Osteocyte (in vitro differentiated cells): ENCODE data around the gene PPP2CA. TPM values are rescaled to one million over a fixed set of nuclear protein-coding genes. Genes with fewer than 3 reads are reported as not detected.
"Not testable (repeated sequence)": the region's sequence is repeated elsewhere in the genome, so short reads cannot be mapped to it uniquely, and the experiment has no call there.

ENCODE experiments used
- DNase-seq: peaks from one replicate; pipeline ENCODE4 v3.0.0; 2021; ENCODE audit warnings: mixed read lengths; ENCODE audit not compliant: unreplicated experiment; ENCODE audit errors: extremely low spot score
- H3K27ac Mint-ChIP-seq: one replicate; pipeline ENCODE4 v1.8.0; 2021; ENCODE audit warnings: mild to moderate bottlenecking, mixed read lengths; ENCODE audit not compliant: unreplicated experiment
- H3K27me3 Mint-ChIP-seq: one replicate; pipeline ENCODE4 v1.8.0; 2021; ENCODE audit warnings: mixed read lengths; ENCODE audit not compliant: unreplicated experiment
- H3K36me3 Mint-ChIP-seq: one replicate; pipeline ENCODE4 v1.8.0; 2021; ENCODE audit warnings: mixed read lengths; ENCODE audit not compliant: unreplicated experiment
- H3K4me1 Mint-ChIP-seq: one replicate; pipeline ENCODE4 v1.8.0; 2021; ENCODE audit warnings: mixed read lengths; ENCODE audit not compliant: unreplicated experiment
- H3K4me3 Mint-ChIP-seq: one replicate; pipeline ENCODE4 v1.8.0; 2021; ENCODE audit warnings: mild to moderate bottlenecking, moderate library complexity, mixed read lengths; ENCODE audit not compliant: unreplicated experiment
- H3K9me3 Mint-ChIP-seq: one replicate; pipeline ENCODE4 v1.8.0; 2021; ENCODE audit warnings: mixed read lengths; ENCODE audit not compliant: unreplicated experiment
- total RNA-seq: library from RNA; stranded (reverse); gene quantifications from 2 replicates; pipeline ENCODE4 v1.2.1, GENCODE V29; 2021
- TF ChIP-seq, protein P1 (sequence below): fragments of 200-600 bp; sonication (generic); IDR thresholded peaks from 2 replicates; pipeline ENCODE4 v1.5.0; 2021; ENCODE audit warnings: antibody characterized with exemption, mild to moderate bottlenecking, moderate library complexity

Gene PPP2CA
- total RNA-seq, 1 donor from 2014 or later = 117 TPM

DNA sequence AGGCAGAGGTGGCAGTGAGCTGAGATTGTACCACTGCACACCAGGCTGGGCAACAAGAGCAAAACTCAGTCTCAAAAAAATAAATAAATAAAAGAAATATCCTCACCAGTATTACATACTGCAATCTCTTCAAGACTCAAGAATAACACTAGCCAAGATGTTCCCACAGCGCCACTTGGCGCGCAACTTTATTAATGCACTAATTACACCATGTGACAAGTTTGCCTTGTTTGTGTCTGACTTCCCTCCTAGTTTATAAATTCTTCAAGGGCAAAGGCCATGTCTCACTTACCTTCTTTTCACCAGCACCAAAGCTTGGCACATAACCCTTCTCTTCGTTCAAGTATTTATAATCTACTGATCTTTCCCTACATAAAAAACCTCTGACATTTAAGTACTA lies 53.9 kb downstream of the PPP2CA start:
- TF ChIP-seq, protein P1, sequence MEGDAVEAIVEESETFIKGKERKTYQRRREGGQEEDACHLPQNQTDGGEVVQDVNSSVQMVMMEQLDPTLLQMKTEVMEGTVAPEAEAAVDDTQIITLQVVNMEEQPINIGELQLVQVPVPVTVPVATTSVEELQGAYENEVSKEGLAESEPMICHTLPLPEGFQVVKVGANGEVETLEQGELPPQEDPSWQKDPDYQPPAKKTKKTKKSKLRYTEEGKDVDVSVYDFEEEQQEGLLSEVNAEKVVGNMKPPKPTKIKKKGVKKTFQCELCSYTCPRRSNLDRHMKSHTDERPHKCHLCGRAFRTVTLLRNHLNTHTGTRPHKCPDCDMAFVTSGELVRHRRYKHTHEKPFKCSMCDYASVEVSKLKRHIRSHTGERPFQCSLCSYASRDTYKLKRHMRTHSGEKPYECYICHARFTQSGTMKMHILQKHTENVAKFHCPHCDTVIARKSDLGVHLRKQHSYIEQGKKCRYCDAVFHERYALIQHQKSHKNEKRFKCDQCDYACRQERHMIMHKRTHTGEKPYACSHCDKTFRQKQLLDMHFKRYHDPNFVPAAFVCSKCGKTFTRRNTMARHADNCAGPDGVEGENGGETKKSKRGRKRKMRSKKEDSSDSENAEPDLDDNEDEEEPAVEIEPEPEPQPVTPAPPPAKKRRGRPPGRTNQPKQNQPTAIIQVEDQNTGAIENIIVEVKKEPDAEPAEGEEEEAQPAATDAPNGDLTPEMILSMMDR = no peak
- Mint-ChIP-seq H3K27me3 (no peaks in the 10 kb centered on the region), H3K4me3 (no peak overlapping the region), H3K4me1 (peaks cover 28% of the 10 kb centered on the region), H3K9me3 (no peaks in the 10 kb centered on the region), H3K27ac (no peak overlapping the region), H3K36me3 (peaks cover 33% of the 10 kb centered on the region)
- DNase-seq = no peak

DNA sequence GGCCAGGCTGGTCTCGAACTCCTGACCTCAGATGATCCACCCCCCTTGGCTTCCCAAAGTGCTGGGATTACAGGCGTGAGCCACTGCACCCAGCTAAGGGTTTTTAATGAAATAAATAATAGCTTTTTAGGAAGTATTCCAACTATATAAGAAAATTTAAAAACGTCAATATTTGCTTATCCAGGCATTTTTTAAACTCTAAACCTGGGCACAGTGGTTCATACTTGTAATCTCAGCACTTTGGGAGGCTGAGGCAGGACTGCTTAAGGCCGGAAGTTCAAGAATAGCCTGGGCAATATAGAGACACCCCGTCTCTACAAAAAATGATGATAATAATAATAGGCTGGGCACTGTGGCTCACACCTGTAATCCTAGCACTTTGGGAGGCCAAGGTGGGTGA lies 63.3 kb downstream of the PPP2CA start:
- H3K9me3 Mint-ChIP-seq = peaks cover 7% of the 10 kb centered on the region
- no peaks in the 10 kb centered on the region for H3K4me1 Mint-ChIP-seq
- no peak overlapping the region for H3K4me3 Mint-ChIP-seq
- peak; percentile 40 for DNase-seq
- peaks cover 48% of the 10 kb centered on the region for H3K36me3 Mint-ChIP-seq
- H3K27ac Mint-ChIP-seq = no peak overlapping the region
- no peaks in the 10 kb centered on the region for H3K27me3 Mint-ChIP-seq
- TF ChIP-seq, protein P1 = no peak

- Mint-ChIP-seq H3K27ac (no peak overlapping the region), H3K27me3 (no peaks in the 10 kb centered on the region), H3K9me3 (peaks cover 7% of the 10 kb centered on the region), H3K4me3 (no peak overlapping the region), H3K4me1 (no peaks in the 10 kb centered on the region), H3K36me3 (peaks cover 48% of the 10 kb centered on the region)
- TF ChIP-seq, protein P1 = no peak
- DNase-seq = no peak
Observed at GRCh38 chr5:134161513-134162395, 64.1 kb downstream of the PPP2CA start.

GRCh38 chr5:134153657-134154056 lies 72.2 kb downstream of the PPP2CA start:
- Mint-ChIP-seq H3K27me3 (no peaks in the 10 kb centered on the region), H3K9me3 (no peaks in the 10 kb centered on the region), H3K4me1 (peaks cover 13% of the 10 kb centered on the region), H3K27ac (no peak overlapping the region), H3K4me3 (no peak overlapping the region), H3K36me3 (peaks cover 40% of the 10 kb centered on the region)
- TF ChIP-seq, protein P1 = no peak
- no peak for DNase-seq

DNA sequence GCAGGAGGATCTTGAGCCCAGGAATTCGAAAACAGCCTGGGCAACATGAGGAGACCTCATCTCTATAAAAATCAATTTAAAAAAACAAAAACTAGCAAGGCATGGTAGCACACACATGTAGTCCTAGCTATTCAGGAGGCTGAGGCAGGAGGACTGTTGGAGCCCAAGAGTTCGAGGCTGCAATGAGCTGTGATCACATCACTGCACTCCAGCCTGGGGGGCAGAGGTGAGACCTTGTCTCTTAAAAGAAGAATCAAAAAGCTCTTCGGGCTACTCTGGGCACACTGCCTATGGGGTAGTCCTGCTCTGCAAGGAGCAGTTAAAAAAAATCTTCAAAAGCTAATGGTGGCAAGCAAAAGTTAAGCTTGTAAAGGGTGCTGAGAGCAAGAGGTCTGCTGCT lies 72.6 kb downstream of the PPP2CA start:
- TF ChIP-seq, protein P1 = no peak
- peaks cover 36% of the 10 kb centered on the region for H3K36me3 Mint-ChIP-seq
- H3K4me1 Mint-ChIP-seq = peaks cover 16% of the 10 kb centered on the region
- H3K27me3 Mint-ChIP-seq = no peaks in the 10 kb centered on the region
- no peak overlapping the region for H3K4me3 Mint-ChIP-seq
- H3K27ac Mint-ChIP-seq = no peak overlapping the region
- no peak for DNase-seq
- H3K9me3 Mint-ChIP-seq = no peaks in the 10 kb centered on the region

DNA sequence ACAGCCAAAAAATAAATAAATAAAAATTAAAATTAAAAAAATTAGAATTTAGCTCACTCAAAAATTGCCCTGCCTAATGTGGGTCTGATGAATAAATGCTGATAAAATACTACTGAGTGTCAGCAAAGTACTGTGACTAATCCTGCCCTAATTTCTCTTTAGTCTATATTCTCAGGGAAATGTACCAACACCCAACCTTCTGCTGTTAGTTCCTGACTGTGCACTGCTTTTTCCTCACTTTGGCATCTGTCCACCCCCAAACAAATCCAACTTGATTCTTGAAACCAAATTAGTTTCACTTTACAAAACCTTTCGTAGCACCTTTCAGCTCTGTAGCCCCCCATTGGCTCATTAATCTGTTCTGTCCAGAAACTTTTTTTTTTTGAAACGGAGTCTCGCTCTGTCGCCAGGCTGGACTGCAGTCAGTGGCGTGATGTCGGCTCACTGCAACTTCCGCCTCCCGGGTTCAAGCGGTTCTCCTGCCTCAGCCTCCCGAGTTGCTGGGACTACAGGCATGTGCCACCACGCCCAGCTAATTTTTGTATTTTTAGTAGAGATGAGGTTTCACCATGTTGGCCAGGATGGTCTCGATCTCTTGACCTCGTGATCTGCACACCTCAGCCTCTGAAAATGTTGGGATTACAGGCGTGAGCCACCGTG lies 73.6 kb downstream of the PPP2CA start:
- Mint-ChIP-seq H3K4me1 (peaks cover 20% of the 10 kb centered on the region), H3K36me3 (peaks cover 32% of the 10 kb centered on the region)
- H3K27me3 Mint-ChIP-seq, H3K9me3 Mint-ChIP-seq, H3K4me3 Mint-ChIP-seq, H3K27ac Mint-ChIP-seq: not testable (repeated sequence)
- peak; percentile 46 for DNase-seq
